GM12873 (cell line): Measurements from ENCODE around the gene ECM1.

ENCODE experiments used
- TF ChIP-seq, protein P1 (sequence below): IDR thresholded peaks from 2 replicates; pipeline ENCODE4 v1.5.1; 2012; ENCODE audit warnings: low read depth, mild to moderate bottlenecking, moderate library complexity, low read length, control low read depth; ENCODE audit not compliant: insufficient read depth; ENCODE audit errors: missing control alignments

The ECM1 gene

GRCh38 chr1:150534002-150534401 lies 26.1 kb downstream of the ECM1 start:
- TF ChIP-seq, protein P1, sequence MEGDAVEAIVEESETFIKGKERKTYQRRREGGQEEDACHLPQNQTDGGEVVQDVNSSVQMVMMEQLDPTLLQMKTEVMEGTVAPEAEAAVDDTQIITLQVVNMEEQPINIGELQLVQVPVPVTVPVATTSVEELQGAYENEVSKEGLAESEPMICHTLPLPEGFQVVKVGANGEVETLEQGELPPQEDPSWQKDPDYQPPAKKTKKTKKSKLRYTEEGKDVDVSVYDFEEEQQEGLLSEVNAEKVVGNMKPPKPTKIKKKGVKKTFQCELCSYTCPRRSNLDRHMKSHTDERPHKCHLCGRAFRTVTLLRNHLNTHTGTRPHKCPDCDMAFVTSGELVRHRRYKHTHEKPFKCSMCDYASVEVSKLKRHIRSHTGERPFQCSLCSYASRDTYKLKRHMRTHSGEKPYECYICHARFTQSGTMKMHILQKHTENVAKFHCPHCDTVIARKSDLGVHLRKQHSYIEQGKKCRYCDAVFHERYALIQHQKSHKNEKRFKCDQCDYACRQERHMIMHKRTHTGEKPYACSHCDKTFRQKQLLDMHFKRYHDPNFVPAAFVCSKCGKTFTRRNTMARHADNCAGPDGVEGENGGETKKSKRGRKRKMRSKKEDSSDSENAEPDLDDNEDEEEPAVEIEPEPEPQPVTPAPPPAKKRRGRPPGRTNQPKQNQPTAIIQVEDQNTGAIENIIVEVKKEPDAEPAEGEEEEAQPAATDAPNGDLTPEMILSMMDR, result no peak

GRCh38 chr1:150535511-150536287 lies 27.8 kb downstream of the ECM1 start:
- TF ChIP-seq, protein P1, result no peak

DNA sequence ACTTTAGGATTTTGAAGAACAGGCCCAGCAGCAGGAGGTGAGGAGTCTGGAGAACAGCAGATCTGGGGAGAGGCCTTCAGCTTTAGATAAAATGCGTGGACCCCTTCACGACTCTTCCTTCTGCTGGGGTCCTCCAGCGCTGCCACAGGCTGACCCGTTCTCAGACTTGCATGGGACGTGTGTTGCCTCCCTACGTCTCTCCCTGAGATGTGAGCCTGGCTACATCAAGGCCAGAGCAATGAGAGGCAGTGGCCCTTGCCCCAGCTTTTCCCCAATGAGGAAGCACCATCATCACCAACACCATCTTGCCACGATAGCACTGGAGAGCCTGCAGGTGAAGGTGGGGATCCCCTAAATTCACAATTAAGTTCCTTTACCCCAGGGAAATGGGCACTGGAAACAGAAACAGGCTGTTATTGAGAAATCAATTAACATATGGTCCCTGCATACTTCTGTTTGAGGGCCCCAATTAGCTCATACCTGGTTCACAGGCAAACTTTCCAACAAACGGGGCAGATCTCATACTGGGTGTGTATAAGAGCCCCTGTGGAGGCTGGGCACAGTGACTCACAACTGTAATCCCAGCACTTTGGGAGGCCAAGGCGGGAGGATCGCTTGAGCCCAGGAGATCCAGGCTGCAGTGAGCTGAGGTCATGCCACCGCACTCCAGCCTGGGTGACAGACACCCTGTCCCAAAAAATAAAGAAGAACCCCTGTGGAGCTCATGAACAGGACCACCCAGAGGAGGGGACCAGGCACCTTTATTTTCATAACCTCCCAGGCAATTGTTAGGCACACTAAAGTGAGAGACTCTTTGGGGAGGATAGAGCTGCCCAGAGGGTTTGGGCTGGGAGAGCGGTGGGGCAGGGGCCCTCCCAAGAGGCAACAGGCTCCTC lies 29.2 kb downstream of the ECM1 start:
- TF ChIP-seq, protein P1, result no peak

DNA sequence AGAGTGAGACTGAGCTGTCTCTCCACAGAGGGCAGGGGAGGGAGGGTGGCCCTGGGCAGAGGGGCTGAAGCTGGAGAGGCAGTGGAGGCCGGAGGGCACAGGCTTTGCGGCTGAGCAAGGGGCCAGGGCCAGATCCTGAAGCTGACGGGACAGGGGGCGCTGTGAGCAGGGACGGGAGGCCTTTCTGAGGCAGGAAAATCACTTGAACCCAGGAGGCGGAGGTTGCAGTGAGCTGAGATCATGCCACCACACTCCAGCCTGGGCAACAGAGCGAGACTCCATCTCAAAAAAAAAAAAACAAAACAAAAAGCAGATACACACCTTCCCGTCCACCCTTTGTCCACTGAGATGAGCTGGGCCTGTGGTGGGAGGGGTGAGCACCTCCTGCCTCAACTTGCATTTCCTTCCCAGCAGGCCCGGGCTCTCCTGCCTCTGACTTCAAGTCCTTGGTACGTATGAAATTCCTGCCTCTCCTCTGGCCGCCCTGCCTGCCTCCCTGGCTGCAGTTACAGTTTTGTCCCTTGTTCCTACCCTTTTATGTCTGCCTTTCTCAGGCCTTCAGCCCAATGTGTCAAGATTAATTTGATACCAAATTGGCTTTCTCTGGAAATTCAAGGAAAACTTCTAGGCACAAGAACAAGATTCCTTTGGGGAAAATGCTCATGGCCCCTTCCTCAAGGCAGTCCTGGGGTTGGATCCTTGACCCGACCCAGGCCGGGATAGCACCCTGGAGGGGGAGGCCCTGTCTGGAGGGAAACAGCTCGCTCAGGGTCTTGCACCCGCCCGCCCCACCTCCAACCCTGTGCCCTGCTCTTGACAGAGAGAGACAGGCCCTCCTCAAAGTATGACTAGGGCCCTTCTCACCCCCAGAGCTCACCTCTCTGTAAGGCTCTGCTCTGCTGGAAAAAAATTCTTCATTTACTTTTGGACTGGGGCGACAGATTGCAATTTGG lies 30.1 kb downstream of the ECM1 start:
- TF ChIP-seq, protein P1, result no peak

DNA sequence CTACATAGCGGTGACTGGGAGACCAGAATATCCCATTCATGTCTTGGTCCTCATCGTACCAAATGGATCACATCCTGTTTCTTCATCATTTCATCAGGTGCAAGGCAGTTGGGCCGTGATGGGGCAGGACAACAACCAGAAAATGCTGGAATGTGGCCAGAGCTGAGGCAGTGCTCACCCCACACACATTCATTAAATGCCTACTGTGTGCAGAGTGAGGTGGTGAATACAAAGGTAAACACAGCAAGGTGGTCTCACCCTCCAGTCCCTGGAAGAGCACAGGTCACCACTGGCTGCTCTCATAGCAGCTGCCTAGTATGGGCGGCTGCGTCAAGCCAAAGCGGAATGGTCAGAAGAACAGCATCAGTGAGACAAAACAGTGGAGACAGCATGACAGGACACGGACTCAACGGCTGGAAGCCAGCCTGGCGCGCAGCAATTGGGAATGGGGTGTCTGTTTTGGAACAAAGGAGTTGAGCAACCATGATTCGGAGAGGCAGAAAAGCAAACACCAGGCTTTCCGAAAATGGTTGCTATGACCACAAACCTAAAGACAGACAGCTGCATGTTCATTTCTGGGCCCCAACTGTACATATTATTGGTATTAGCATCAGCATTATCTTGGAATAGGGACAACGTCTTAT lies 35.7 kb downstream of the ECM1 start:
- TF ChIP-seq, protein P1, result no peak

GRCh38 chr1:150544204-150544603 lies 36.3 kb downstream of the ECM1 start:
- TF ChIP-seq, protein P1, result no peak
